Upper lobe of right lung (tissue), 1 donor: ENCODE results near the gene USP30. TPM values are rescaled to one million over a fixed set of nuclear protein-coding genes. Genes with fewer than 3 reads are reported as not detected.
A peak's percentile ranks its signal among the peaks of the same experiment; 100 is the strongest.

Experiments used
- ATAC-seq: fragments of 200-7000 bp; cut with Tn5 transposase; one replicate; pipeline ENCODE4 v1.9.1; 2020; ENCODE audit warnings: mild to moderate bottlenecking, moderate library complexity
- DNase-seq: peaks from one replicate; pipeline ENCODE4 v3.0.0-alpha.2; 2020
- H3K27ac ChIP-seq: fragments of 200-600 bp; one replicate; pipeline ENCODE4 v1.8.0; 2022
- H3K27me3 ChIP-seq: fragments of 200-600 bp; one replicate; pipeline ENCODE4 v1.8.0; 2022; ENCODE audit warnings: mild to moderate bottlenecking
- H3K36me3 ChIP-seq: fragments of 200-600 bp; one replicate; pipeline ENCODE4 v1.8.0; 2022
- H3K4me1 ChIP-seq: fragments of 200-600 bp; one replicate; pipeline ENCODE4 v1.8.0; 2022
- H3K4me3 ChIP-seq: fragments of 200-600 bp; one replicate; pipeline ENCODE4 v1.8.0; 2022; ENCODE audit warnings: mild to moderate bottlenecking
- H3K9me3 ChIP-seq: fragments of 200-600 bp; one replicate; pipeline ENCODE4 v1.8.0; 2022
- intact Hi-C: fragments of 100-400 bp; cut with DNase I; formaldehyde crosslinking; loops from one replicate; pipeline ENCODE4 v1.11.0; 2022
- total RNA-seq: library from RNA; stranded (reverse); fragmentation: NEBNext Ultra II Directional; extraction: Animal tissue kit (Norgen Biotek cat#: 25700); gene quantifications from one replicate; pipeline ENCODE4 v1.2.1, GENCODE V29; 2021
- TF ChIP-seq, protein P1 (sequence below): fragments of 200-600 bp; IDR thresholded peaks from one replicate; pipeline ENCODE4 v1.8.0; 2022; ENCODE audit warnings: antibody characterized with exemption
- donor health status: DM: no; HTN: yes; CAD: no; lungs with severe emphysema.

USP30 gene
- total RNA-seq, 1 donor from 2014 or later: 13.6 TPM

DNA sequence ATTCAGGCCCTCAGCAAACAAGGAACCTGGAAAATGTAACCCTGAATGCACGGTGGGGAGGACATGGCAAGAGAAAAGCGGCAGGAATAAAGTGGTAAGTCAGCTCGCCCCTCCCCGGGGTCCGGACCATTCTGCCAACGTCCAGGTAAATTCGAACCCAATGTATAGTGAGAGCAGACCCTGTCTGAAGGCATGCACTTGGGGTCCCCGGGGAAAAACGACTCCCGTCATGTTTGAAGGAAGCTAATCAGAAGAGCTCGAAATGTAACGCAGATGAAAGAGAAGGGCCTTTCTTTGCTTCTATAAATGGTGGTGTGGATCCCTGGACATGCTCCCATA lies 64.2 kb downstream of the USP30 start:
- Histone ChIP-seq H3K27me3 (no peaks in the 10 kb centered on the region), H3K36me3 (no peaks in the 10 kb centered on the region), H3K9me3 (no peaks in the 10 kb centered on the region), H3K27ac (peak overlapping the region; percentile 75), H3K4me3 (no peak overlapping the region), H3K4me1 (peaks cover 57% of the 10 kb centered on the region)
- intact Hi-C loops: no loop called here
- TF ChIP-seq, protein P1, sequence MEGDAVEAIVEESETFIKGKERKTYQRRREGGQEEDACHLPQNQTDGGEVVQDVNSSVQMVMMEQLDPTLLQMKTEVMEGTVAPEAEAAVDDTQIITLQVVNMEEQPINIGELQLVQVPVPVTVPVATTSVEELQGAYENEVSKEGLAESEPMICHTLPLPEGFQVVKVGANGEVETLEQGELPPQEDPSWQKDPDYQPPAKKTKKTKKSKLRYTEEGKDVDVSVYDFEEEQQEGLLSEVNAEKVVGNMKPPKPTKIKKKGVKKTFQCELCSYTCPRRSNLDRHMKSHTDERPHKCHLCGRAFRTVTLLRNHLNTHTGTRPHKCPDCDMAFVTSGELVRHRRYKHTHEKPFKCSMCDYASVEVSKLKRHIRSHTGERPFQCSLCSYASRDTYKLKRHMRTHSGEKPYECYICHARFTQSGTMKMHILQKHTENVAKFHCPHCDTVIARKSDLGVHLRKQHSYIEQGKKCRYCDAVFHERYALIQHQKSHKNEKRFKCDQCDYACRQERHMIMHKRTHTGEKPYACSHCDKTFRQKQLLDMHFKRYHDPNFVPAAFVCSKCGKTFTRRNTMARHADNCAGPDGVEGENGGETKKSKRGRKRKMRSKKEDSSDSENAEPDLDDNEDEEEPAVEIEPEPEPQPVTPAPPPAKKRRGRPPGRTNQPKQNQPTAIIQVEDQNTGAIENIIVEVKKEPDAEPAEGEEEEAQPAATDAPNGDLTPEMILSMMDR: no peak
- ATAC-seq (no peak), DNase-seq (no peak)

DNA sequence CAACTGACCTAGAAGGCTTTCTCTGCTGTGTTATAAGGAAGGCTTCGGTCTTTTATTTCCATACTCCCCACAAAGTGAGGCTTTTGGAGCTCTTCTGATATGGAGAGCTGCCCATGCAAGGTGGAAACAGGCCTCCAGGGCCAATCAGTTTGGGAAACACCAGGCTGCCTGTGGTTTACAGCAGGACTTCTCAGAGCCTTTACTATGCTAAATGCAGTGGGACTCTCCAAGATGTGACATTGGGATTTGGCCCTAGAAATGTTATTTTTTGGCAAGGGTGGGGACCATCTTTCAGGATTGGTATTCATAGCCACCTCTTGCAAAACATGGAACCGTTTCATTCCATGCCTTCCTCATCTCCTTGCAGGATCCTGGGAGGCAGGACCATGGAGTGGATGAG lies 67.7 kb downstream of the USP30 start:
- Histone ChIP-seq H3K27me3 (no peaks in the 10 kb centered on the region), H3K4me1 (peaks cover 29% of the 10 kb centered on the region), H3K9me3 (no peaks in the 10 kb centered on the region), H3K27ac (no peak overlapping the region), H3K4me3 (no peak overlapping the region), H3K36me3 (no peaks in the 10 kb centered on the region)
- intact Hi-C loops: no loop called here
- no peak for ATAC-seq
- DNase-seq: no peak
- TF ChIP-seq, protein P1: no peak

GRCh38 chr12:109120557-109120956 lies 68.2 kb downstream of the USP30 start:
- ATAC-seq: no peak
- Histone ChIP-seq H3K4me3 (no peak overlapping the region), H3K27ac (no peak overlapping the region), H3K4me1 (peaks cover 24% of the 10 kb centered on the region), H3K27me3 (no peaks in the 10 kb centered on the region), H3K36me3 (no peaks in the 10 kb centered on the region), H3K9me3 (no peaks in the 10 kb centered on the region)
- TF ChIP-seq, protein P1: no peak
- intact Hi-C loops: no loop called here
- no peak for DNase-seq

DNA sequence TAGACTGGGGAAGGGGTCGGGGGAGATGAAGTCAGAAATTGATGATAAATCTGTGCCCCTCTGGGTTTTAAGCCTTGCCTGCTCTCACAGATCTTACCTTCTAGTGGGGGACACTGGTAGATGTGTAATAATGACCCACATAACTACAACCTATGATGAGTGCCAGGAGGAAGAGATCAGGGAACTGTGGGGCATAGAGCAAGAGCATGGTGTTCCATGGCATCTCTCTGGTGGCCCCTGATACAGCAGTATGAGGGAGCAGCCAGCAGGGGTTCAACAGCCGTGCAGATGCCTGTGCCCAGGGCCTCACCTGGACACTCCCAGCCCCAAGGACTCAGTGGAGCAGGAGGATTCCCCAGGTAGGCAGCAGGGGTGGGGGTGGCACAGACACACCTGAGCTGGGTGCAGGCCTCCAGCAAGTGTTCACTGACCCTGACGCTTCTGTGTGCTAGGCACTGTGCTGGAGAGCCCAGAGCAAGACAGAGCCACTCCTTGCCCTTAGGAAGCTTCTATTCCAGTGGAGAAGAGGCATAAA lies 69.0 kb downstream of the USP30 start:
- Histone ChIP-seq H3K4me1 (peaks cover 17% of the 10 kb centered on the region), H3K9me3 (no peaks in the 10 kb centered on the region), H3K4me3 (no peak overlapping the region), H3K36me3 (no peaks in the 10 kb centered on the region), H3K27ac (no peak overlapping the region), H3K27me3 (no peaks in the 10 kb centered on the region)
- no peak for DNase-seq
- TF ChIP-seq, protein P1: no peak
- intact Hi-C loops: no loop called here
- ATAC-seq: no peak

DNA sequence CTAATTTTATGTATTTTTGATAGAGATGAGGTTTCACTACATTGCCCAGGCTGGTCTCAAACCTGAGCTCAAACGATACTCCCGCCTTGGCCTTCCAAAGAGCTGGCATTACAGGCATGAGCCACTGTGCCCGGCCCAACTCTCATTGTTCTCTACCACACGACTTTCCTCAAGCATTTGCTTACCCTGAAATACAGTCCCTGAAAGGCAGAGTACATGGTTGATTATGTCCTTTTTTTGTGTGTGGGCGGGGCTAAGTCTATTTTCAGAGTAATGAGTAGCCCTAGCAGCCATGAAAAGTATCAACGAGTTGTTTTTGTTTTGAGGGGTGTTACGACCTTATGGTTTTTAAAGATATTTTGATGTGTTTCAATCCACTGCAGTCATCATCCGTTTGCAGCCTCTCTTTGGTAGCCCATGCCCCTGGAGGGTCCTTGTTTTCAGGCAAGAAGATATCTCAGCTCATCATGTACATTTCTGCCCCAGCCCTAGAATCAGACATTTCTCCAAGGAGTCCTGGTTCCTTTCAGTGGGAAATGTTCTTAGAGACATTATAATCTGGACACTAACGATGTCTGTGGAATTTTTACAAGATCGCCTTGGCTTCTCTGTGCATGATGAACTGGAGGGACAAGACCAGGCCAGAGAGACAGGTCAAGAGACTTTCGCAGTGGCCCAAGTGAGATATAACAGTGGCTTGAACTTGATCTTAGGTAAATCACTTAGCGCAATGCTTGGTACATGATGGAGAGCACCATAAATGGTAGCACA lies 72.7 kb downstream of the USP30 start:
- TF ChIP-seq, protein P1: no peak
- H3K4me3 ChIP-seq: no peak overlapping the region
- no peaks in the 10 kb centered on the region for H3K9me3 ChIP-seq
- H3K27me3 ChIP-seq: no peaks in the 10 kb centered on the region
- no peaks in the 10 kb centered on the region for H3K4me1 ChIP-seq
- no peak overlapping the region for H3K27ac ChIP-seq
- DNase-seq: no peak
- H3K36me3 ChIP-seq: no peaks in the 10 kb centered on the region
- intact Hi-C loops: no loop called here
- ATAC-seq: no peak
